Testis (tissue), 2 donors: Measurements from ENCODE around the gene TCERG1L.

Source experiments
- POLR2A ChIP-seq: fragments of 450-650 bp; IDR thresholded peaks from one replicate; pipeline ENCODE4 v1.6.1; 2017; ENCODE audit warnings: antibody characterized with exemption, mild to moderate bottlenecking, moderate library complexity
- TF ChIP-seq, protein P1 (sequence below), 3 experiments: fragments of 450-650 bp in 2 of 3; fragments of 200-600 bp in 1 of 3; sonication (generic) in 1 of 3; IDR thresholded peaks; one replicate each; pipeline ENCODE4 v1.5.1; 2016 to 2019; ENCODE audit warnings: antibody characterized with exemption in 3 of 3, mild to moderate bottlenecking in 2 of 3, moderate library complexity in 1 of 3

DNA sequence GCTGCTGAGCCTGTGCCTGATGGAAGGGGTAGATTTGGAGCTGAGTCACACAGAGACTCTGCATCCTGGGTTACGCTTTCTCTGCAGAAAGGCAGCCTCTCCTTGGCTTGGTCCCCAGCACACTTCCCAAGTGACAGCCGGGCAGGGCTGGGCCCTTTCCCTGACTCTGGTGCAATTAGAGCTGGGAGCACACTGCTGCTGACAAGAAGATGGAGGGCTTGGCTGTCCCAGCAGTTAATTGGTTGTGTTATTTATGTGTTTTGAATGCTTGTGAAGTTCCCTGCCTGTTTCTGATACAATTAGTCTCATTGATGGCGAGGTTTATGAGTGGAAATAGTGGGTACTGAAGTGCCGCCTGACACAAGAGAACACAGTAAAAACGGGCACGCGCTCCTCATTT is 123.6 kb downstream of the TCERG1L start:
- TF ChIP-seq, protein P1, sequence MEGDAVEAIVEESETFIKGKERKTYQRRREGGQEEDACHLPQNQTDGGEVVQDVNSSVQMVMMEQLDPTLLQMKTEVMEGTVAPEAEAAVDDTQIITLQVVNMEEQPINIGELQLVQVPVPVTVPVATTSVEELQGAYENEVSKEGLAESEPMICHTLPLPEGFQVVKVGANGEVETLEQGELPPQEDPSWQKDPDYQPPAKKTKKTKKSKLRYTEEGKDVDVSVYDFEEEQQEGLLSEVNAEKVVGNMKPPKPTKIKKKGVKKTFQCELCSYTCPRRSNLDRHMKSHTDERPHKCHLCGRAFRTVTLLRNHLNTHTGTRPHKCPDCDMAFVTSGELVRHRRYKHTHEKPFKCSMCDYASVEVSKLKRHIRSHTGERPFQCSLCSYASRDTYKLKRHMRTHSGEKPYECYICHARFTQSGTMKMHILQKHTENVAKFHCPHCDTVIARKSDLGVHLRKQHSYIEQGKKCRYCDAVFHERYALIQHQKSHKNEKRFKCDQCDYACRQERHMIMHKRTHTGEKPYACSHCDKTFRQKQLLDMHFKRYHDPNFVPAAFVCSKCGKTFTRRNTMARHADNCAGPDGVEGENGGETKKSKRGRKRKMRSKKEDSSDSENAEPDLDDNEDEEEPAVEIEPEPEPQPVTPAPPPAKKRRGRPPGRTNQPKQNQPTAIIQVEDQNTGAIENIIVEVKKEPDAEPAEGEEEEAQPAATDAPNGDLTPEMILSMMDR (IDR thresholded peaks at IDR 0.05): no peak
- TF ChIP-seq POLR2A: no peak
